Adrenal gland (tissue), 12 donors: ENCODE measurements around the gene ACBD4. TPM values are rescaled to one million over a fixed set of nuclear protein-coding genes. Genes with fewer than 3 reads are reported as not detected.

Source experiments
- DNase-seq, 7 donors: peaks; one replicate each; pipeline ENCODE4 v3.0.0-alpha.2; 2019 to 2020
- H3K27ac ChIP-seq, 5 donors: fragments of 200-600 bp; sonication (generic) in 4 of 5; 1 replicate in 3 of 5; 2 replicates in 2 of 5; pipeline versions ENCODE4 v1.5.1 to v1.8.0; 2016 to 2020; ENCODE audit warnings: mild to moderate bottlenecking in 1 of 5
- H3K27me3 ChIP-seq: fragments of 200-600 bp; 2 replicates; pipeline ENCODE4 v1.8.0; 2021
- H3K36me3 ChIP-seq, 2 donors: fragments of 200-600 bp; replicated peaks in 1 of 2; 1 replicate in 1 of 2; 2 replicates in 1 of 2; pipeline versions ENCODE4 v1.5.1 to v1.8.0; 2018 to 2022
- H3K4me1 ChIP-seq, 2 donors: fragments of 200-600 bp; replicated peaks in 1 of 2; 1 replicate in 1 of 2; 2 replicates in 1 of 2; pipeline versions ENCODE4 v1.5.1 to v1.8.0; 2018 to 2021
- H3K4me3 ChIP-seq, 4 donors: fragments of 200-600 bp; sonication (generic) in 3 of 4; one replicate each; pipeline ENCODE4 v1.5.1; 2016 to 2018
- H3K9me3 ChIP-seq, 3 donors: fragments of 200-600 bp; sonication (generic) in 1 of 3; replicated peaks in 1 of 3; 1 replicate in 2 of 3; 2 replicates in 1 of 3; pipeline versions ENCODE4 v1.5.1 to v1.8.0; 2016 to 2021
- POLR2A ChIP-seq, 2 donors: fragments of 450-650 bp; IDR thresholded peaks; one replicate each; pipeline ENCODE4 v1.6.1; 2017; ENCODE audit warnings: antibody characterized with exemption in 2 of 2, mild to moderate bottlenecking in 2 of 2, moderate library complexity in 1 of 2
- WGBS, 4 donors: extraction: QIAGEN DNeasy Blood & Tissue Kit in 2 of 4; methylation state at CpG; one replicate each; pipeline versions ENCODE4 v1.1.5 to v1.1.7; 2013 to 2017; 5-methylcytosine and 5-hydroxymethylcytosine counted together
- intact Hi-C, 2 donors: fragments of 100-400 bp; cut with DNase I; formaldehyde crosslinking; loops; one replicate each; pipeline versions ENCODE4 v1.14.1 to v1.15.0; 2022 to 2023
- polyA plus RNA-seq, 3 donors: library from polyadenylated mRNA; stranded (reverse); fragments of 200-250 nt in 2 of 3; fragments of 350-450 nt in 1 of 3; fragmentation: Illumina TruSeq in 1 of 3; extraction: RNeasy Lipid Tissue Mini Kit (QIAGEN cat#74804) in 1 of 3; gene quantifications; one replicate each; pipeline ENCODE4 v1.2.3, GENCODE V29; 2013 to 2014
- total RNA-seq, 9 donors: library from RNA; depleted of rRNA in 4 of 9; stranded (reverse); fragments of >200 nt in 4 of 9; fragments of 120-200 nt in 1 of 9; fragmentation: NEBNext Ultra II Directional in 1 of 9; extraction: Animal tissue kit (Norgen Biotek cat#: 25700) in 1 of 9; gene quantifications; one replicate each; pipeline versions ENCODE4 v1.1.0 to v1.2.4, GENCODE V29; 2013 to 2023
- TF ChIP-seq, protein P1 (sequence below), 6 experiments: fragments of 450-650 bp in 4 of 6; fragments of 200-600 bp in 2 of 6; sonication (generic) in 1 of 6; IDR thresholded peaks; 1 replicate in 5 of 6; 2 replicates in 1 of 6; pipeline versions ENCODE4 v1.5.1 to v1.8.0; 2016 to 2021; ENCODE audit warnings: antibody characterized with exemption in 6 of 6, mild to moderate bottlenecking in 2 of 6, moderate library complexity in 1 of 6
- donor health status: healthy with polysubstance abuse.
- donor health status: Bipolar disorder and iron deficiency.
- donor health status: DM: yes; HTN: yes; CAD: no.
- donor health status: DM: no; HTN: no; CAD: no.
- donor health status: DM: no; HTN: no; CAD: no.
- donor health status: DM: yes; HTN: yes; CAD: no.

The ACBD4 gene
- total and polyA plus RNA-seq, 12 donors, result 6.6 to 71.3 (median 23.6) TPM

GRCh38 chr17:45144199-45145034 is 8.9 kb downstream of the ACBD4 start:
- H3K27me3 ChIP-seq, result no peaks in the 10 kb centered on the region
- DNase-seq, result peak in 4 of 7 donors; percentile 62 to 74 (median 62)
- H3K4me3 ChIP-seq, result peak overlapping the region in 2 of 4 donors; percentile 11 to 60
- WGBS, 4 donors, result 4 to 21% (median 12%) methylated on average over 11 to 70 of the region's 71 CpGs
- no peaks in the 10 kb centered on the region for H3K9me3 ChIP-seq
- no peaks in the 10 kb centered on the region for H3K36me3 ChIP-seq
- intact Hi-C loops, result no loop called here
- peaks cover 25 to 30% of the 10 kb centered on the region in 2 donors for H3K4me1 ChIP-seq
- TF ChIP-seq POLR2A (IDR thresholded peaks at IDR 0.05), result no peak
- TF ChIP-seq, protein P1, sequence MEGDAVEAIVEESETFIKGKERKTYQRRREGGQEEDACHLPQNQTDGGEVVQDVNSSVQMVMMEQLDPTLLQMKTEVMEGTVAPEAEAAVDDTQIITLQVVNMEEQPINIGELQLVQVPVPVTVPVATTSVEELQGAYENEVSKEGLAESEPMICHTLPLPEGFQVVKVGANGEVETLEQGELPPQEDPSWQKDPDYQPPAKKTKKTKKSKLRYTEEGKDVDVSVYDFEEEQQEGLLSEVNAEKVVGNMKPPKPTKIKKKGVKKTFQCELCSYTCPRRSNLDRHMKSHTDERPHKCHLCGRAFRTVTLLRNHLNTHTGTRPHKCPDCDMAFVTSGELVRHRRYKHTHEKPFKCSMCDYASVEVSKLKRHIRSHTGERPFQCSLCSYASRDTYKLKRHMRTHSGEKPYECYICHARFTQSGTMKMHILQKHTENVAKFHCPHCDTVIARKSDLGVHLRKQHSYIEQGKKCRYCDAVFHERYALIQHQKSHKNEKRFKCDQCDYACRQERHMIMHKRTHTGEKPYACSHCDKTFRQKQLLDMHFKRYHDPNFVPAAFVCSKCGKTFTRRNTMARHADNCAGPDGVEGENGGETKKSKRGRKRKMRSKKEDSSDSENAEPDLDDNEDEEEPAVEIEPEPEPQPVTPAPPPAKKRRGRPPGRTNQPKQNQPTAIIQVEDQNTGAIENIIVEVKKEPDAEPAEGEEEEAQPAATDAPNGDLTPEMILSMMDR (IDR thresholded peaks at IDR 0.05), result no peak
- H3K27ac ChIP-seq, result peak overlapping the region; percentile 60 to 99 (median 84)

GRCh38 chr17:45145035-45145389 is 9.5 kb downstream of the ACBD4 start:
- Histone ChIP-seq H3K4me3 (peak overlapping the region in 1 of 4 donors; percentile 60), H3K36me3 (no peaks in the 10 kb centered on the region), H3K4me1 (peaks cover 25 to 30% of the 10 kb centered on the region in 2 donors), H3K27ac (peak overlapping the region; percentile 60 to 99 (median 84)), H3K9me3 (no peaks in the 10 kb centered on the region), H3K27me3 (no peaks in the 10 kb centered on the region)
- 68 to 75% (median 69%) methylated on average over 5 to 8 of the region's 8 CpGs for WGBS, 4 donors
- no peak for TF ChIP-seq POLR2A (IDR thresholded peaks at IDR 0.05)
- TF ChIP-seq, protein P1 (IDR thresholded peaks at IDR 0.05), result no peak
- no peak for DNase-seq
- intact Hi-C loops, result no loop called here

- Histone ChIP-seq H3K9me3 (no peaks in the 10 kb centered on the region), H3K27ac (peak overlapping the region; percentile 86 to 99 (median 96)), H3K36me3 (no peaks in the 10 kb centered on the region), H3K4me3 (no peak overlapping the region), H3K4me1 (peaks cover 32 to 38% of the 10 kb centered on the region in 2 donors), H3K27me3 (no peaks in the 10 kb centered on the region)
- DNase-seq, result peak in 4 of 7 donors; percentile 33 to 62 (median 50)
- no peak for TF ChIP-seq POLR2A (IDR thresholded peaks at IDR 0.05)
- TF ChIP-seq, protein P1 (IDR thresholded peaks at IDR 0.05), result no peak
- 85 to 90% (median 88%) methylated on average over 7 to 10 of the region's 10 CpGs for WGBS, 4 donors
- intact Hi-C loops, result no loop called here
These were observed 10.7 kb downstream of the ACBD4 start for GRCh38 chr17:45146166-45146565.

GRCh38 chr17:45146592-45146889 is 11.1 kb downstream of the ACBD4 start:
- Histone ChIP-seq H3K4me3 (peak overlapping the region in 1 of 4 donors; percentile 60), H3K4me1 (peaks cover 35 to 42% of the 10 kb centered on the region in 2 donors), H3K36me3 (no peaks in the 10 kb centered on the region), H3K27me3 (no peaks in the 10 kb centered on the region), H3K27ac (peak overlapping the region; percentile 86 to 99 (median 96)), H3K9me3 (no peaks in the 10 kb centered on the region)
- intact Hi-C loops, result no loop called here
- TF ChIP-seq, protein P1 (IDR thresholded peaks at IDR 0.05), result no peak
- TF ChIP-seq POLR2A (IDR thresholded peaks at IDR 0.05), result no peak
- DNase-seq, result no peak
- WGBS, 4 donors, result 40 to 55% (median 48%) methylated on average over 4 of the region's 4 CpGs
